Measurements from ENCODE around the gene TOP2B. TPM values are rescaled to one million over a fixed set of nuclear protein-coding genes. Genes with fewer than 3 reads are reported as not detected.

Gene TOP2B
- total RNA-seq, 6 donors from 2014 or later = 67.7 to 168 (median 75.6) TPM

DNA sequence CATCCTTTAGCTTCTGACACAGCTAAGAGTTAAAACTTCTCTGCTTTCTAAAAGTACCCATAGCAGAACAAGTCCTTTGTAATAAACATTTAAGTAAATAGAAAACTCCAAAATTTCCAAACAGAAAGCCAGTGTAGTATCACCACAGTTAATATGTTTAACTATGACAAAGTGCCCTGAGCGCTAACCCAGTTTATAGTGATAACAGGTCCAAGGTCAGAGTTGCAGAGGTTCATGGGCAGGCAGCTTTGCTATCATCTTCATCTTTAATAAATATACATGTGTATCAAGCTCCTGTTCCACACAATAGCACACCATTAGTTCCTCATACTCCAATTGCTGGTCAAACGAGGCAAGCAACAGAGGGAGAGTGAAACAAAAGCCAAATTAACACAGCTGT is 12.4 kb upstream of the TOP2B start:
- Histone ChIP-seq H3K36me3 (no peaks in the 10 kb centered on the region), H3K4me3 (no peak overlapping the region), H3K27me3 (no peaks in the 10 kb centered on the region), H3K4me1 (no peaks in the 10 kb centered on the region), H3K27ac (no peak overlapping the region), H3K9me3 (no peaks in the 10 kb centered on the region)
- TF ChIP-seq POLR2A (IDR thresholded peaks at IDR 0.05) = no peak
- no peak for TF ChIP-seq POLR2AphosphoS5 (IDR thresholded peaks at IDR 0.05)
- TF ChIP-seq, protein P1, sequence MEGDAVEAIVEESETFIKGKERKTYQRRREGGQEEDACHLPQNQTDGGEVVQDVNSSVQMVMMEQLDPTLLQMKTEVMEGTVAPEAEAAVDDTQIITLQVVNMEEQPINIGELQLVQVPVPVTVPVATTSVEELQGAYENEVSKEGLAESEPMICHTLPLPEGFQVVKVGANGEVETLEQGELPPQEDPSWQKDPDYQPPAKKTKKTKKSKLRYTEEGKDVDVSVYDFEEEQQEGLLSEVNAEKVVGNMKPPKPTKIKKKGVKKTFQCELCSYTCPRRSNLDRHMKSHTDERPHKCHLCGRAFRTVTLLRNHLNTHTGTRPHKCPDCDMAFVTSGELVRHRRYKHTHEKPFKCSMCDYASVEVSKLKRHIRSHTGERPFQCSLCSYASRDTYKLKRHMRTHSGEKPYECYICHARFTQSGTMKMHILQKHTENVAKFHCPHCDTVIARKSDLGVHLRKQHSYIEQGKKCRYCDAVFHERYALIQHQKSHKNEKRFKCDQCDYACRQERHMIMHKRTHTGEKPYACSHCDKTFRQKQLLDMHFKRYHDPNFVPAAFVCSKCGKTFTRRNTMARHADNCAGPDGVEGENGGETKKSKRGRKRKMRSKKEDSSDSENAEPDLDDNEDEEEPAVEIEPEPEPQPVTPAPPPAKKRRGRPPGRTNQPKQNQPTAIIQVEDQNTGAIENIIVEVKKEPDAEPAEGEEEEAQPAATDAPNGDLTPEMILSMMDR (IDR thresholded peaks at IDR 0.05) = no peak
- no peak for TF ChIP-seq EP300 (IDR thresholded peaks at IDR 0.05)
- no peak for DNase-seq
- no peak for ATAC-seq (ENCODE audit: low FRiP score in 2 of 2)
- 73 to 86% methylated on average over 2 of the region's 2 CpGs for WGBS, 2 donors

DNA sequence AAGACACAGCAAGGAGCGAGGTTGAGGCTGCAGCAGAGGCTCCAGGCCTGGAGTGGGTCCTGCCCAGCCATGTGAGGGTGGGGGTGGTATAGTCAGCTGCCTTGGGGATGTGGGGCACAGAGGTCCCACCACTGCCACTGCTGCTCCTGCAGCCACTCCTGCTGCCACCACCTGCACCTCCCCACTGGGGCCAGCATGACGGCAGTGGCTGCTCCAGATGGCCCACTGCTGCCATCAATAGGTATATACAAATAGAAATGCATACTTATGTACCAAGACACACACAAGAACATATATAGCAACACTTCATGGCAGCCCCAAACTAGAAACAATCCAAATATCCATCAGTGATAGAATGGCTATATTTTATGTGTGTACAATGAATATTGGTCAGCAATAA is 10.0 kb upstream of the TOP2B start:
- Histone ChIP-seq H3K27ac (no peak overlapping the region), H3K4me1 (no peaks in the 10 kb centered on the region), H3K36me3 (no peaks in the 10 kb centered on the region), H3K9me3 (no peaks in the 10 kb centered on the region), H3K27me3 (no peaks in the 10 kb centered on the region), H3K4me3 (no peak overlapping the region)
- 100% methylated on average over 2 of the region's 2 CpGs for WGBS, 2 donors
- ATAC-seq (ENCODE audit: low FRiP score in 2 of 2) (no peak), DNase-seq (peak in 1 of 2 donors; percentile 42)
- TF ChIP-seq EP300 (IDR thresholded peaks at IDR 0.05) (no peak), POLR2AphosphoS5 (IDR thresholded peaks at IDR 0.05) (no peak), POLR2A (IDR thresholded peaks at IDR 0.05) (no peak)
- TF ChIP-seq, protein P1 (IDR thresholded peaks at IDR 0.05) = no peak

DNA sequence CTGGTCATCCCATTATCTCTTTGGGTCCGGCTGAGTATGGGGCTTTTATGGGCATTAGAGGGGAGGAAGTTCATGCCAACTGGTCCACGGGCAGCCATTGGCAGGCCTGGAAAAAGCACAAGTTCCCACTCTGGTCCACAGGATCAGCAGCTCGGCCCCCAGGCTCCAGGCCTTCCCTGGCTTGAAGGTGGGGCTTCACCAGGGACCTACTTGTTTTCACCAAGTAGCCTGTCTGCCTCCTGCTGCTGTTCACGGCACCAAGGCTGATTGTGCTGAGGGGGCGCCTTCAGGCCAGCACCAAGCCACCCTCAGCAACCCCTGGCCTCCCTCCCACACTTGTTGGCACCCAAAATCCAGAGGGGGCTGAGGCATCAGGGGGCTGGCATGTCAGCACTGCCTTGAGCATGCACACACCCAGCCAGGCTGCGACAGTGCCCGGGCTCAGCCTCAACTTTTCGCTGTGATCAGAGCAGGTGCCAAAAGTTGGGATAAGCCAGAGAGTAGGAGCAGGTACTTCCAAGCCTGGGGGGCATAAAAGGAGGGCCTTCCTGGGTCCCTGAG is 9.1 kb upstream of the TOP2B start:
- 96 to 100% methylated on average over 2 to 7 of the region's 8 CpGs for WGBS, 2 donors
- Histone ChIP-seq H3K27me3 (no peaks in the 10 kb centered on the region), H3K36me3 (no peaks in the 10 kb centered on the region), H3K9me3 (no peaks in the 10 kb centered on the region), H3K4me3 (no peak overlapping the region), H3K27ac (no peak overlapping the region), H3K4me1 (no peaks in the 10 kb centered on the region)
- DNase-seq (peak in 1 of 2 donors; percentile 46), ATAC-seq (ENCODE audit: low FRiP score in 2 of 2) (no peak)
- TF ChIP-seq EP300 (IDR thresholded peaks at IDR 0.05) = no peak
- no peak for TF ChIP-seq POLR2A (IDR thresholded peaks at IDR 0.05)
- TF ChIP-seq, protein P1 (IDR thresholded peaks at IDR 0.05) = no peak
- TF ChIP-seq POLR2AphosphoS5 (IDR thresholded peaks at IDR 0.05) = no peak

DNA sequence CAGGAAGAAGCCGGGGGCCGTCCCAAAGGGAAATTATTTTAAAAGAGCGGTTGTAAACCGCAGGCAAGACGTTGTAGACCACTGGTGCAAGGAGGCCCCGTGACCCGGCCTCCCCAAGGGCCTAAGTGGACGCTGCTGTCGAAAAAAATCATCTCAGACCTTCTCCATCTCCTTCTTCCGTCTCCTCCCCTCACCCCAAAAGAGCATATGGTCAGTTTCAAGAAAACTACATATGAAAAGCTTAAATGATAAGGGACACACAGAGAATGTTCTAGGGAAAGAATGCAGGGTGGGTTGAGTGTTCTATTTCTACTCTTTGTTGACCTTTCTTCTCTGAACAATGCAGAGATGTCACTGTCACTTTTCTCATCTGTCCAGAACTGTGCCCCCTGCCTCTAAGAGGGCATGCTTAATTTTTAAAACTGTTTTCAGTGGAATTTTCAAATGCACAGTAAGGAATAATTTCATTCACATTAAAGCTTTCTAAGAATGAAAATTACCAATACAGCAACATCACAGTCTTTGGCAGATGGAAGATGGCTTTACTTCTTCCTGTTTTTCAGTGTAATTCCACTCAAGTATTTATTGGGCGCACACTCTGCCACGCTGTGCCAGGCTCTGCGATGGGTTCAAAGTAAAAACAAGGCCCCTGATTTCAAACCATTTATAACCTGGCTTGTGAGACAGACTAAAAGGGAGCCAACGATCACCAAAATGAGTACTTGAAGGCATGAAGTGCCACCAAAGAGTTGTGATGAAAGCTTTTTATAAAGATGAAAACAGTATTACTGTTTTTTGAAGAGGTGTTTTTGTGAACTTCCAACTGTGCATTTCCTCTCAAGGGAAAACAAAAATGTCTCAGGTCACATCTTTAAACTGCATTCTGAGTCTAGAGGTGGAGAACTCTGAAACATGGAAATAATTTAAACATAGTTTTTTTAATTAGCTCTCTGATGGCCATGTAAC is 891 bp upstream of the TOP2B start:
- H3K27me3 ChIP-seq = no peaks in the 10 kb centered on the region
- ATAC-seq (ENCODE audit: low FRiP score in 2 of 2) (peak; percentile 44 to 59), DNase-seq (peak; percentile 22 to 35)
- TF ChIP-seq EP300 (IDR thresholded peaks at IDR 0.05) = no peak
- H3K4me1 ChIP-seq = peaks cover 21 to 32% (median 26%) of the 10 kb centered on the region in 4 donors
- peak overlapping the region; percentile 92 to 99 (median 98) for H3K27ac ChIP-seq
- H3K36me3 ChIP-seq = no peaks in the 10 kb centered on the region
- peak overlapping the region; percentile 43 to 88 (median 74) for H3K4me3 ChIP-seq
- H3K9me3 ChIP-seq = no peaks in the 10 kb centered on the region
- WGBS, 2 donors = 7 to 14% methylated on average over 14 of the region's 14 CpGs
